ENCODE results near the gene RAP2B. TPM values are rescaled to one million over a fixed set of nuclear protein-coding genes. Genes with fewer than 3 reads are reported as not detected.
A peak's percentile ranks its signal among the peaks of the same experiment; 100 is the strongest.

RAP2B gene
- total and polyA plus RNA-seq, 2 donors (not counting 3 experiments of a cell fraction or from before 2014, with no cell fraction given) = 8.3 to 27.5 TPM

- Histone ChIP-seq H2AFZ (ENCODE audit: low read depth, low read length) (no peak overlapping the region), H3K9me3 (replicated peaks; ENCODE audit: control insufficient read depth, insufficient read depth, low read length) (no peaks in the 10 kb centered on the region), H3K79me2 (ENCODE audit: control insufficient read depth, insufficient read depth, low read length) (no peaks in the 10 kb centered on the region), H4K20me1 (replicated peaks; ENCODE audit: control insufficient read depth, extremely low read depth, insufficient read depth, low read length) (no peaks in the 10 kb centered on the region), H3K9ac (replicated peaks; ENCODE audit: extremely low read depth, insufficient read depth, low read length) (no peak overlapping the region), H3K4me2 (ENCODE audit: insufficient read depth, low read length) (no peak overlapping the region), H3K4me1 (ENCODE audit: control insufficient read depth, extremely low read depth, insufficient read depth, low read length) (peaks cover 50% of the 10 kb centered on the region), H3K27me3 (ENCODE audit: control insufficient read depth in 2 of 2, insufficient read depth in 2 of 2, low read length in 2 of 2) (no peaks in the 10 kb centered on the region), H3K9me1 (replicated peaks; ENCODE audit: control insufficient read depth, extremely low read depth, insufficient read depth, low read length) (no peaks in the 10 kb centered on the region), H3K36me3 (ENCODE audit: control insufficient read depth in 2 of 2, extremely low read depth in 1 of 2, insufficient read depth in 2 of 2, low read length in 2 of 2) (no peaks in the 10 kb centered on the region), H3K27ac (ENCODE audit: insufficient read depth, low read depth, low read length) (no peak overlapping the region), H3K4me3 (replicated peaks in 1 of 3; ENCODE audit: insufficient read depth in 1 of 3, low read depth in 1 of 3, low read length in 3 of 3) (no peak overlapping the region)
- POLR2A ChIA-PET = no interaction called here
- no peak for DNase-seq (ENCODE audit: low read depth, low spot score)
- intact Hi-C loops (cut with micrococcal nuclease) = no loop called here
- dilution Hi-C loops (cut with MboI; ENCODE audit: extremely low pct_ligation_motif_present, low sequenced_read_pairs) = no loop called here
- no TSS peak for BruUV-seq (replicated peaks)
- TF ChIP-seq FOS (IDR thresholded peaks at IDR 0.05; ENCODE audit: borderline replicate concordance, insufficient read depth, low read length) = no peak
- CTCF ChIA-PET = interaction anchor here (2.1 to 3.1 kb wide), 2 partner anchors 17 to 18 kb away, joined by 14 to 17 read pairs; partner anchors contain the start of gene RAP2B
- no peak for FAIRE-seq
Observed at GRCh38 chr3:153142961-153143360, 19.1 kb upstream of the RAP2B start.

- ChIA-PET CTCF (interaction anchor here (1.1 to 2.1 kb wide), 4 partner anchors 9 to 101 kb away, joined by 3 to 17 read pairs (median 6); partner anchors contain the start of gene RAP2B), POLR2A (interaction anchor here (1.5 kb wide), 1 partner anchor 16 kb away, joined by 9 read pairs; no protein-coding TSS in a partner anchor)
- Histone ChIP-seq H3K4me2 (ENCODE audit: insufficient read depth, low read length) (peak overlapping the region; percentile 91), H4K20me1 (replicated peaks; ENCODE audit: control insufficient read depth, extremely low read depth, insufficient read depth, low read length) (no peaks in the 10 kb centered on the region), H3K4me3 (replicated peaks in 1 of 3; ENCODE audit: insufficient read depth in 1 of 3, low read depth in 1 of 3, low read length in 3 of 3) (no peak overlapping the region), H2AFZ (ENCODE audit: low read depth, low read length) (no peak overlapping the region), H3K79me2 (ENCODE audit: control insufficient read depth, insufficient read depth, low read length) (no peaks in the 10 kb centered on the region), H3K27me3 (ENCODE audit: control insufficient read depth in 2 of 2, insufficient read depth in 2 of 2, low read length in 2 of 2) (no peaks in the 10 kb centered on the region), H3K36me3 (ENCODE audit: control insufficient read depth in 2 of 2, extremely low read depth in 1 of 2, insufficient read depth in 2 of 2, low read length in 2 of 2) (no peaks in the 10 kb centered on the region), H3K9ac (replicated peaks; ENCODE audit: extremely low read depth, insufficient read depth, low read length) (peak overlapping the region; percentile 32), H3K9me1 (replicated peaks; ENCODE audit: control insufficient read depth, extremely low read depth, insufficient read depth, low read length) (no peaks in the 10 kb centered on the region), H3K27ac (ENCODE audit: insufficient read depth, low read depth, low read length) (peak overlapping the region; percentile 45), H3K4me1 (ENCODE audit: control insufficient read depth, extremely low read depth, insufficient read depth, low read length) (peaks cover 39% of the 10 kb centered on the region), H3K9me3 (replicated peaks; ENCODE audit: control insufficient read depth, insufficient read depth, low read length) (no peaks in the 10 kb centered on the region)
- TF ChIP-seq CTCF (IDR thresholded peaks at IDR 0.05; ENCODE audit: extremely low read depth in 1 of 2, insufficient read depth in 1 of 2, low read depth in 1 of 2, low read length in 2 of 2) (no peak), POLR2A (IDR thresholded peaks at IDR 0.05; ENCODE audit: low read depth, low read length) (no peak), MAX (IDR thresholded peaks at IDR 0.05; ENCODE audit: insufficient read depth, insufficient read length) (no peak), POLR2AphosphoS5 (IDR thresholded peaks at IDR 0.05; ENCODE audit: insufficient read depth, low read depth, low read length) (no peak), EZH2 (IDR thresholded peaks at IDR 0.05; ENCODE audit: borderline replicate concordance, low read depth, low read length, severe bottlenecking) (no peak), FOS (IDR thresholded peaks at IDR 0.05; ENCODE audit: borderline replicate concordance, insufficient read depth, low read length) (no peak), MYC (IDR thresholded peaks at IDR 0.05; ENCODE audit: low read depth, low read length) (no peak), JUN (IDR thresholded peaks at IDR 0.05; ENCODE audit: borderline replicate concordance, insufficient read depth, insufficient read length, low read depth) (no peak), GATA2 (IDR thresholded peaks at IDR 0.05; ENCODE audit: insufficient read depth, insufficient read length, low read depth, low read length) (no peak)
- dilution Hi-C loops (cut with MboI; ENCODE audit: extremely low pct_ligation_motif_present, low sequenced_read_pairs) = no loop called here
- intact Hi-C loops (cut with micrococcal nuclease) = loop anchor here (1.0 kb wide), 1 partner anchor 93 kb away; no protein-coding TSS in a partner anchor
- no TSS peak for BruUV-seq (replicated peaks)
- FAIRE-seq (no peak), DNase-seq (ENCODE audit: low read depth, low spot score) (no peak)
Observed at GRCh38 chr3:153144071-153144470, 18.0 kb upstream of the RAP2B start.

Measured in endothelial cell of umbilical vein (primary cell).